GM20000 (cell line): ENCODE data around the gene ARMH1.
A peak's percentile ranks its signal among the peaks of the same experiment; 100 is the strongest.

ENCODE experiments used
- DNase-seq: peaks from one replicate; pipeline ENCODE4 v3.0.0; 2012; ENCODE audit warnings: low spot score
- CTCF ChIP-seq: IDR thresholded peaks from 2 replicates; pipeline ENCODE4 v1.5.1; 2012; ENCODE audit warnings: mild to moderate bottlenecking, control low read depth; ENCODE audit errors: extremely low read depth, missing control alignments

Gene ARMH1

DNA sequence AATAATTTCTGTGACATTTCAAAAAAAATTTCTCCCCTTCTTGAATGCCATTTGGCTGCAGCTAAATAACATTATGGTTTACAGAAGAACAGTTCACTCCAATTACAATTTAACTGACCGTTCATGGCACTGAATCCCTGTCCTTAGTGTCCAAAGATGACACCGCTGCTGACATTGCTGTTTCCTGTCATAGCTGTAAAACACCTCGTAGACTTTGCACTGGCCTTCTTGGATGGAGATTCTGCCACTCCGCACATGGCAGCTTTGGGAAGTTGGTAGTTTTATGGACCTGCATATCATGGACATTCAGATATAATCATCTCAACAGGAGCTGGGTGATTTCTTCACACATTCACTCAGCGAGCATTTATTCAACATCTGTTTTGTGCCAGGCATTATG lies 5.0 kb downstream of the ARMH1 start:
- TF ChIP-seq CTCF: no peak
- DNase-seq: no peak

GRCh38 chr1:44681905-44682882 lies 7.7 kb downstream of the ARMH1 start:
- no peak for TF ChIP-seq CTCF
- DNase-seq: no peak

GRCh38 chr1:44682883-44683265 lies 8.4 kb downstream of the ARMH1 start:
- DNase-seq: no peak
- TF ChIP-seq CTCF: no peak

DNA sequence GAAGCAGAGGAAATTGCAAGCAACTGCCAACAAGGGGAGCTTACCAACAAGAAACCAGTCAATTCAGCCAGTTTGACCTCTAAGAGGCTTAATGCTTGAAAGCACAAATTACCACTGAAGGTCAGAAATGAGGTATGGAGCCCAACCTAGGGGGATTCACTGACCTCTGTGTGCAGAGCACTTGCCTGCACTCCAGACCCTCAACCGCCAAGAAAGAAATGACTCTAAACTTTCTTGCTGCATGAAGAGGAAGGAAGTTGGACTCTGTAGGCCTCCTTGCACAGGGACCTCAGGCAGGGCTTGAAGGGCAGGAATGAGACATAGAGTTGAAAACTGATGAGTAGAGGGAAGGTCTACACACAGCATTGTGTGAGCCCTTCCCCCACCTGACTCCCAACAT lies 10.0 kb downstream of the ARMH1 start:
- TF ChIP-seq CTCF: no peak
- peak; percentile 59 for DNase-seq

- no peak for TF ChIP-seq CTCF
- no peak for DNase-seq
Measured at GRCh38 chr1:44685218-44685617, 10.7 kb downstream of the ARMH1 start.

GRCh38 chr1:44685881-44686280 lies 11.4 kb downstream of the ARMH1 start:
- DNase-seq: no peak
- no peak for TF ChIP-seq CTCF

GRCh38 chr1:44688760-44689446 lies 14.4 kb downstream of the ARMH1 start:
- DNase-seq: no peak
- TF ChIP-seq CTCF: no peak
